Globus pallidus (tissue), 1 donor: Measurements from ENCODE around the gene EFCAB6.

Experiments
- DNase-seq: peaks from one replicate; pipeline ENCODE4 v3.0.0-alpha.2; 2015; ENCODE audit warnings: low spot score

Gene EFCAB6

DNA sequence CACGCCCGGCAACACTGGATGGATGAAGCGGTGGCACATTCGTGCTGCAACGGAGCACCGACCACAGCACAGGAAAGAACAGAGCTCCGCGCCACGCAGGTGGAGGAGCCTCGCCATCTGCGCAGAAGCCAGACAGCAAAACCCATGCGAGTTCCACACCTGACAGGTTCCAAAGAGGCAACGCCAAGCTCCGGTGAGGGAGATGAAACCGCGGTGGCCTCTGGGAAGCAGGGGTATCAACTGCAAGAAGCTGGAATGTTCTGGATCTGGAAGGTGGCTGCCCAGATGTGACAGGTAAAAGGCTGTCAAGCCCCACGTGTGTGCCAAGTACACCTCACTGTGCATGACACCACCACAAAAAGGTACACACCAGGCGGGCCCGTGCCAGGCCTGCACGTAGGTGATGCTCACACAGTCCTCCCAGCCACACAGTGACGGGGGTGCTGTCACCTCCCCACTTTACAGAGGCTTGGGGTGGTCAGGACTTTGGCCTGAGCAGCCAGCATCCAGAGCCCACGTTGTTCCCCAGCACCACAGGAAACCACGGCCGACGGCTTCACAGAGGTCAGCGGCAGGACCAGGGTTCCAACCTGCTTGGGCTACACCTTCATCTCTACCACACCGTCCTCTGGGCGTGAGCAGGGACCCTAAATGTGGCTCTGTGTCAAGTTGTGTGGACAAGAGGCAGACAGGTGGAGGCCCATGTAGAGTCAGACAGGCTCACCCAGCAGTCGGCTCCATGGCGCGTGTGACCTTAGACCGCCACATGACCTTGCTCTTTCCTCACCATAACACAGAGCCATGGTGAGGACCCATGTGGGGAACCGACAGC is 19.7 kb upstream of the EFCAB6 start:
- no peak for DNase-seq

DNA sequence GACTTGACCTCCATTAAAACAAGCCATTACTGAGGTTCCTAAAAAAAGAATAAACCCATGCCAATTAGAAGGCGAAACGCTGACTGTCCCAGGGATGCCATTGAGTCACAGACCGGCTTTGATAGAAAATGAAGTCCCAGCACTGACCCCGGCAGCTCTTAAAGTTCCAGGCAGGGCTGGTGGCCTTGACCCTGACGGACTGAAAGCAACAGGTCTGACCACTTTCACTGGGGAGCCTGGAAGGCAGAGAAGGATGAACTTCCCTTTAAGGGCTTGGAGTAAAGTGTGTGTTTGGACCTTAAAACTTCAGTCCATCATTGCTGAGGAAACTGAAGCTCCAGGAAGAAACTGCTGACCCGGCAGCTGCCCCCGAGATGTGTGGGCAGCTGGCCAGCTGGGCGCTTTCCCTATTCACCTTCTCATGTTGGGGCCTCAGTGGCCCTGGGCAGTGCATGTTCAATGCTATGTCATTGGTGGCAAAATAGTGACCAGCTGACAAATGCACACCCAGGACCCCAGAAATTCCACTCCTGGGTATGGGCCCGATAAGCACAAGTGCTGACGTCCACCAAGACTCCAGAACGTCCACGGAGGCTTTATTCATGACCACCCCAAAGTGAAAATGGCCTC is 18.9 kb upstream of the EFCAB6 start:
- DNase-seq = no peak

DNA sequence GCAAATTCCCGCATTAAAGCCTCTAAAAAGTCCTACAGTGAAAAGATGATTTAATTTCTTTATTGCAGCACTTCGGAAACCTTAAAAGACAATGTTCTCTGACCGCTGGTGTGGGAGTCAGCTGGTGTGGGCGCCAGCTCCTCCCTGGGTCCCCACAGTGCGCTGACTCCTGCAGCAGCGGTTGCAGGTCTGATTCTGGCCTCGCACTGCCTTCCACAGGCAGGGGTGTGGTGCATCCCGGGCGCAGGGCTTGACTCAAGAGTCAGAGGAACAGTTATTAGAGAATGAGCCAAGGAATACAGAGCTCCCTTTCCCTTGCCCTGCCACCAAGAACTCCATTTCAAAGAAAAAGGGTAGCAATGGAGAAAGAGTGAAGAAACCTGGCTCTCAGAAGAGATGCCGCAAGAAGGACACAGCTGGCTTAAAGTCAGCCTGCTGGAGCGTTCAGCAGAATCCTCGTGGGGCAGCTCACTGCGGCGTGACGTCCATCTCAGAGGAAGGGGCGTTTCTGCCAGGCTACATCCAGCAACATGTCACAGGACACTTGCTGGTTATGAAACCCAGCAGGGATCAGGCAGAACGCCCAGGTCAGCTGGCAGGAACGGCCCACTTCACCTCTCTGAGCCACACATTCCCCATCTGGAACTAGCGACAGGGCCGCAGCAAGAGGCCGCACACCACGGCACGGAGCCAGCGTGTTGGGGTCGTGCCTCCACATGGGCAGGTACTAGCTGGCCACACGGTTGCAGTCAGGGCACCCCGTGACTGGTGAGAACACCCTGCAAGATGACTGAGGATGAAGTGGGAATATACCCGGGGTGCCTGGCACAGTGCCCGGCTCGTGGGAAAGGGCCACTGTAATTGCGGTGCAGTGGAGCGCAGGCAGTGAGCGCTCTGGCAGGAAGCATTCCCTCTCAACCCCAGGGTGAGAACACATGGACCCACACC is 18.1 kb upstream of the EFCAB6 start:
- DNase-seq = no peak

DNA sequence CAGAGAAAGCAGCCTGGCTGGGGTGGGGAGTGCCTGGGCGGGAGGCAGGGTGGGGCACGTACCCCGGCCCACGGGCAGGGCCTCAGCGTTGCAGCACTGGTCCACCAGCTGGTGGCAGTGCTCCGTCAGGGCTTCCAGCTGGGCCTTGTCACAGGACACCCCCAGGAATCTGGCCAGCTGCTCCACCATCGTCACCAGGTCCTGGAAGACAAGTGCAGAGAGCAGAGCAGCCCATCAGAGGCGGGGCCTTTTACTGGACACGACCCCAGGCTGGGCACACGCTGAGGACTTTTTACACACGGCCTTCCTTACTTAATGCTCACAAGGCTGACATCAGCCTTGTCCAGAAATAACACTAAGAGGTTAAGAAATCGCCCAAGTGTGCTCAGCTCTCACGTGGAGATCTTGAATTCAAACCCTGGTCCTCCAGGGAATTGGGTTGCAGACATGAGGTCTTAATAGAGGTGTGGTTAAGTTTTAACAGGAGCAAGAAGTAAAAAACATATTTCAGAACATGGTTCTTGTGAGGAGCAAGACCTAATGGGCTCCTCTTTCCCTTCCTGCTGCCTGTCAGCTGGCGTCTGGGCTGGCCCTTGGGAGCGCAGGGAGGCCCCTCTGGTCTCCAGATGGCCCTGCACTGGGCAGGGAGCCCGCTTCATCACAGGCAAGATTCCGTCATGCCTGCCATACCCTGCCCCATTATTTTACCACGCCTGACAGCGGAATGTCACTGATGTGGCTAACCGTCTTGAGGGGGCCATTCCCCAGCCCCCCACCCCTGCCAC is 17.1 kb upstream of the EFCAB6 start:
- DNase-seq = peak; percentile 11

DNA sequence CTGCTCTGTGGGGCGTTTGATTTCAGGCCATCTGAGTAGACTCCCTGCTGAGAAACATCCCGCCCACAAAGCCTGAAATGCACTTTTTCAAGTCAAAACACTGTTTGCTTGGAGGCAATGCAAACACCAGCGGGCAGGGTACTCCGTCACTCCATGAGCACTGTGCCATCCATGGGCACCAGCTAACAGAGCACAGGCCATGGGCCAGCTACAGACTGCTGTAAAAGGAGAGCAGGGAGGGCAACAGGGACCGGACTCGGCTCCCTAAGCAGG is 16.6 kb upstream of the EFCAB6 start:
- DNase-seq = no peak

DNA sequence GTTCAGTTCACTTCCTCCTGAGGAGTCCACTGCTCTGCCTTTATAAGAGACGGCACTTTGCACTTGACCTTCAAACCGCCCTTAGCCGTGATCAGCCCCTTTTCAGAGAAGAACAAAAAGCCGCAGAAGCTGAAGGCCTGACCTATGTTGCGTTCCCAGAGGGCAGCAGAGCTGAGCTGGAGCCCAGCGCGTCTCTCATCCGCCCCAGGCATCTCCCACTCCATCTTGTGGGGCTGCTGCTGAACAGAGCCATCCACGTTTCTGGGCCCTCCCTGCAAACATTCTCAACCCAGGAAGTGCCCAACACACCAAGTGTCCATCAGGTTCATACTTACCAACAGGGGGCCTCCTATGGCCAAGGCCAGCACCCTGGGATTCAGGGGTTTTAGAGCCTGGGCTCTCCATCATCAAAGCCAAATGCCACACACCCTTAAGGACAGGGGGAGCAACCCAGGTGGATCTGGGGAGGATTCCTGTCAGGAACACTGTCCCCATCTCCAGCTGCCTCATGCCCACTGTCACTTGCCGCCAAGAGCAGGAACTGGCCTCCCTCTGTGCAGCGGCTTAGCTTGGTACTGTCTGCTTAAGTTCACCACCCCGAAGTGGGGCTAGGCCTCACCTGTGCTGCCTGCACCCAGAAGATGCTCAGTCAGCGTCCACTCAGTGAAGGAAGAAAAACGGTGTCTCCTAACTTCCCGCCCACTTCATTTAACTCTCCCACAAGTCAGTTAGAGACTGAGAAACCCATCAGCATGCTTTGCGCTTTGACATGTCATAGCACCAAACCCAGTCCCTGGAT is 16.0 kb upstream of the EFCAB6 start:
- no peak for DNase-seq

DNA sequence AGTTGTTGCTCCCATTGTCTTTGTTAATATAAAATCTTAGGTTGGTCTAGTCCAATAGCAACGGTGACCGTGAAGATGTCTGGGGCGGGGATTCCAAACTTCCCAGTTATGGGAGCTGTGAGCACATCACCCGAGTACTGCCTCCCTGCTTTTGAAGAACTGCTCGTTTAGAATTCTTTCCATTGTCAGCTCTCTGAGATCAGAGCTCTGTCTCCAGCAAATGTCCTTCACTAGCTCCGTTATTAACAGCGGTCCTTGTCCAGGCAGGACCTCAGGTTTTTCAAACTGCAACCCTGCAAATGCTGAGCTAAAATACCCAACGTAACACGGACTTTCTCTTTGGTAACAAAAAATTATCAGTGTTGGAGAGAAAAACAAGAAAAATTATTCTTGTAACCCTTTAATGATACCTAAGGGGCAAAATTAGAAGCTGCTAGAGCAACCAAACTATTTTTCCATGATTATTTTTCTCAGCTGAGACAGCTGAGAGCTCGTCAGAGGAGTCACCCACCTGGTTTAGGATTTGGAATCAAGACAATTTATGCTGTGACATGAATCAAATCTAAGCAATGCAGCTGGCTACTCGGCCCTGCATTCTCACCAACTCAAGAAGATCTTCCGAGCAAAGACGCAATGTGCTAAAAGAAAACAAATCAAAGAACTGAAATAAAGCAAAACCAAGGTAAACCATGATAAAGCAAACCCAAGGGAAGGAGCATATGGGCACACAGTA is 15.1 kb upstream of the EFCAB6 start:
- DNase-seq = no peak

DNA sequence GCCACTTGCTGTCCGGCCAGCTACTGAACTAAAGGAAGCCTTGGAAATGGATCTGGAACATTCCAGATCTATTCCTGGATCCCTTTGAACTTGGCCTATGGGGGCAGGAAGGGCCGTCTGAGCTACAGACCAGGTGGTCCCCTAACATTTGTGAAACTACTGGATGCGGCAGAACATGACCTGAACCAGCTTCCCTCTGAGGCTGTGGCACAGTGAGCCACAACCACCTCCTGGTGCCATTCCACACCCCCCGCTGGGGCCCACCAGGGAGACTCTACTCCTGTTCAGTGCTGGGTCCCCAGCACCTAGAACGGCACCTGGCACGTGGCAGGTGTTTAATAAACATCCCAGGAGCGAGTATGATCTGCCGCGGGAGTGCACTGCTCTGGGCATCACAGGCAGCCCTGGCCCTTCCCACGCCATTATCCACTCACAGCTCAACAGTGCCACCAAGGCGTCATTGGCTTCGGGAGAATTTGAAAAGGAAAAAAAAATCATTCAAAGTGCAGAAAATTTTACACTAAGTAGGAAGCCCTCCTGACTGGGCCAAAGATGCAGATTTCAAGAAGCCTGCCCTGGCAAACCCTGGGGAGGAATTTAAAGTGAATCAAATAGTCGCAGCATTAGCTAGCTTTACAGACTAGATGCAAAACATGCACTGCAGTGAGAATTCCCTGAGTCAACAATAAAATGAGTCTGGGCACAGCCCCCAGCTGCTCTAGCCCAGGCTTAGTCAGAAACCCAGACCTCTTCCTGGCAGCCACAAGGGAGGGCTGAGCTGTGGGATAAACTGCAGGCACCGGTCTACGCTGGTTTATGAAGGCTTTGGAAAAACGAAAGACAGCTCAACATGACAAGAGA is 14.3 kb upstream of the EFCAB6 start:
- peak; percentile 31 for DNase-seq

DNA sequence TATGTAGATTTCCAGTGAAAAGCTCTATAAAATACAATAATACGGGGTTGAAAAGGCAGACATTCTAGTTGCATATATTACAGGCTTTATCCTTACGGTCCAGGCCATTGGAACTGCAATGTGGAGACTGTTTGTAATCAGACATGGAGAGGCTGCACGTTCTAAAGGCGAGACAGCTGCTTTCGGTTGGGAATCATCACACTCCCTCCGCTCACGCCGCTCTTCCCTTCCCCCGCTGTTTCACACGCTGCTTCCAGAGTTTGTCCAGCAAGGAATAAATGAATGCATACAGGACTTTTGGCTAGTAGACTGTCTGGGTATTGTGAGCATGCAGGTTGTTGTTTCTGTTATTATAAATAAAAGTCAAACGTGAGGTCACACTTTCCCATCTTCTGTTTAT is 13.5 kb upstream of the EFCAB6 start:
- no peak for DNase-seq

DNA sequence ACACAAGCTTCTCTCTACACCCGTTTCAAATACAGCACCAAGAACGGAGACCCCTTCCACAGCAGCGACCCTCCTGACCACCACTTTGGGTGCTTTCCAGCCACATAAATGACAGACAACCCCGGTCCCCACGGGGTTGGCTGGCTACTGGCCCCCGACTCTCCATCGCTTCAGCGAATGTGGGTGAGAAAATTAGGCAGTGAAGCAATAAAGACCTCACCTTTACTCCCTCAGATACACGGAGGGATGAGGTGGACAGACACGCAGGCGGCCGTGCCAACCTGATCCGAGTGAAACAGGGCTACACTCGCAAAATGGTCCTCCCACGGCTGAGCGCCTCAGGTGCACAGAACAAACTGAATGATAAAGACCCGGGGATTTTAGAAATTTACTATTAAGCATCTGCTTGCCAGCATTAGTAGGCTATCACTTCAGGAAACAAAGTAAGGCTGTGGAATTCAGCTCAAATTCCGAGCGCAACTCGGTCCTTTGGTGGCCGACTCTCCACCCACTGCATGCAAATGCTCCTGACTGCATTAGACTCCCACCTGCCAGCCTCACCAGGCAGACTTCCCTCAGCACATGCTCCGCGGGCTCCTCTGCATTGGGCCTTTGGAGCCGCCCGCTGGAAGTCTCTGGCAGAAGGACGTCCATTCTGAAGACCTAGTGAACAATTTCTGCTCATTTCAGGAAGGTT is 12.8 kb upstream of the EFCAB6 start:
- DNase-seq = no peak

DNA sequence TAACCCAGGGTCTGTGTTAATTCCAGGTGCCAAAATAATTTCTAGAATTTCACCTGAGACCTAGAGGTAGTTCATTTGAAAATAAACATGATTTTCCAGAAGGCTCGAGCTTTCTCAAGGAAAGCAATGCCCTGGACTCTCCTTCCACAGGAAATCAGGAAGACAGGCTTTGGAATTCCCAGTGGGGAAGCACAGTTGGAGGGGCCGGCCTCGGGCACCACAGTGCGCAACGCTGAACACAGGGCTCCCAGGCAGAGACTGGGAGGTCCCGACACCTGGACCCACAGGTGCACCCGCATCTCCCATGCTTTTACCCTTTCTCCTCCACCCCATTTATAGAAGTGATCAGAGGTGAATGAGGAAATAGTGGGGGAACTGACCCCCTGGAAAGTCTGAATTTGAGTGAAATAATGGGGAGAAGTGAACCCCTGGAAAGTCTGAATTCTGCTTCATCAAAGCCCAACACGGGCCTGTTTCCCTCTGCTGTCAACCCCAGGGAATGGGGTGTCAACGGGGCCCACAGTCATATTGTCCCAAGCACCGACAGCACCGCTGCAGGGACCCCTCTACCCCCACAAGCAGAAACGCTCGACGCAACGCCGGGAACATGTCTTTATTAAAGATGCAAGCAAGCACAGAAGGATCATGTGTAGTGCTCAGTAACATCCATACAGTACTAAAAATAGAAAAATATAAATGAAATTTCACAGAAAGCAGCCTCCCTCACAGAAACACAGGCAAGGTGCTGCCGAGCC is 12.0 kb upstream of the EFCAB6 start:
- DNase-seq = no peak

DNA sequence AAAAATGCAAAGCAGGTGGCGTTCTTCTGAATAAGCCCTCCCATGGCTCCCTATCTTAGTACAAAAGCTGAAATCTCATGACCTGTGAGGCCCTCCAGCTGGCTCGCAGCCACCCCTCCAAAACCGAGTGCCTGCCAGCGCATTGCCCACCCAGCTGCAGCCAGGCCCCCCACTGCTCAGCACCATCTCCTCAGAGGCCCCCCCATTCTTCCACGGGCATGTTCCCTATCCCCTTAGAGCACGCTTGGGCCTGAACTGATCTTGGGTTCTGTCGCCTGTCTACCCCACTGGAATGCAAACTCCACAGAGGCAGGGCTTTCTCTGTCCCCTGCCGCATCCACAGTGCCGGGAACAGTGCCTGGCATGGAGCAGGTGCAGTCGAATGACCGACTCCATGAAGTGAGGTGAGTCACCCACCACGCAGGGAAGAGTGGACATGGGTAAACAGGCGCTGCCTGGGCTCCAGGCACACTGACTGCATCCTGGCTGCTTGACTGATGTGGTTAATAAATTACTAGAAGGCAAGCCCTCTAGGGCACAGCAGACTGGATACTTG is 11.3 kb upstream of the EFCAB6 start:
- no peak for DNase-seq

DNA sequence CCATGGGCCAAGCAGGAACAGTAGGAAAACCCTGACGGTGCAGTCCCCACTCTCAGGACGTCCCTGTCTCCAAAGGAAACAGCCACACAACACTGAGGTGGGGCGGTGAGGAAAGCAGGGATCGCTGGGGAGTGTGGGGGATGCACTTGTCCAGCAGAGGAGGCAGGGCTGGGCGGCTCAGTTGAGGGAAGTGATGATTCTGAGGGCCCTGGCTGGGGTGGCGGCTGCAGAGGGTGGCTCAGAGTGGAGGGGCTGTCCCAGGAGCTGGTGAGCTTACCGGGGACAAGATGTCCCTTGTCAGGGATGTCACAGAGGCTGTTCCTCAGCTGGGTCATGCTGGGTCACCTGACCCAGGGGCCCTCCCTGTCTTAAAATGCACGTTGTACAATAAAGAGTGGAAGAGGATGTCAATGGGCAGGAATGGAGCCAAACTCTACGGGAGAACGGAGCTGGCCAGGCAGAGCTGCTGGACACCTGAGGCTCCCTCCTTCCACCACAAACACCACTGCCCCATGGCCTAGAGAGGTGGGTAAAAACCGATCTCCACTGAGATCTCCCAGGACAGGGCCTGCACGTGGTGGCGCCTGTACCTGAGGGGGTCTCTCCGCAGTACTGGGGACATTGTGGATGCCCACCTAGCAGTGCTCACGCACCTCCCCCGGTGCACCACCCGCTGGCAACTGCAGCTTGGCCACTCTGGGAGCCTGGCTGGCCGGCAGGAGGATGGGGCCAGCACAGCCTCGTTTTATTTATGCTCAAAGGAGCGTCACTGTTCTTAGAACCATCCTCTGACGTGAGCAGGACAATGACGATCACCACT is 9.7 kb upstream of the EFCAB6 start:
- DNase-seq = no peak

DNA sequence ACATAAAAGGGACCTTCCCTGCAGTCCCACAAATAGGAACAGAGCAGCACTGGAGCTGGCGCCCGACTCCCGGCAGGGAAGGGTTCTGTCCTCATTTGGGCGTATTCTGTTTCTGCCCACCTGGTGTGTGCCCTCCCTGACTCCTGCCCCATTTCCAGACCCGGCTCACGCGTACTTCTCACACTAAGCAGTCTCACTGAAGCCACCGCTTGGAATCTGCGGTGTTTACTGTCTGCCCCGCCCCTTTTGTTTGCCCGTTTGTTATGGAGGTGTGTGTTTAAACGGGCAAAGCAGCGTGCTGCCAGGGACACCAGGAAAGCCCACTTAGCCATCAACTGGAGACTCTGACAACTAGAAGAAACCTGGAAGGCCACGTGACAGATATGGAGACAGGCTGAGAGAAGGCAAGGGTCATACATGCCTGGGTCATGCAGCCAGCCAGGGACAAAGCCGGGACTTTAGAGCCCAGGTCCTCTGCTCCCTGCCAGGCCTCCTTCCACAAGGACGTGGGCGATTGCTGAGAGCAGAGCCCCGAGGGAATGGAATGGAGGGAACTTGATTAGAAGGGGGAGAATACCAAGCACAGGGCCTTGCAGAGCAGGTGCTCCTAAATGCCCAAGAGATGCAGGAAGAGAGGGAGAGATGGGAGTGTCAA is 8.7 kb upstream of the EFCAB6 start:
- DNase-seq = no peak

DNA sequence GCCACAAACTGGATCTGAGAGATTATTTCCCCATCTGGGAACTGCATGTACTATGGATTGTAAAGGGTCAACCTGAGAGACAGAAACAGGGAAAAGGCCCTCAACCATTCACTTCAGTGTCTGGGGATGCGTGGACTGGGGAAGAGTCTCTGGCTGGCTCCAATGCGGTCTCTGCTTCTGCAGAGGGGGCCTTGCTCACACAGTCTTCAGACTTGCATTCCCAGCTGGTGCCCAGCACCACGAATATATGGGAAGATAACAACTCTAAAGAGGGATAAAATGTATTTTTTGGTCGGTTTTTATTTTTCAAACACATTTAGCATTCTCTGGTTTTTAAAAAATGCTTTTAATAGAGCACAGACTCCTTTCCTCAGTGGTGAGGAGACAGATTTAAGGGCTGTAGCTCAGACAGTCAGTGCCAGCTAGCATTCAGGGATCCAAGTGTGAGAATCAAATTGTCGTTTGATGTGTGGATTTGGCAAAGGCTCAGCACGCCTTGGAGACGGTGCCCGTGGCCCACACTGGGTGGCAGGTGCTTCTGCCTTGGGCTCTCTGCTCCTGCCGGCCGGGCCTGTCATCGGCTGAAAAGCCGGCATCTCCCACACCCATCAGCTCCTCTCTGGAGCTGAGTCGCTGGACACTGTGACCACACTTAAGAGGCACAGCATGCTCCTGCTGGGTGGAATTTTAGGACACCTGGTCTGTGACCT is 8.0 kb upstream of the EFCAB6 start:
- no peak for DNase-seq

DNA sequence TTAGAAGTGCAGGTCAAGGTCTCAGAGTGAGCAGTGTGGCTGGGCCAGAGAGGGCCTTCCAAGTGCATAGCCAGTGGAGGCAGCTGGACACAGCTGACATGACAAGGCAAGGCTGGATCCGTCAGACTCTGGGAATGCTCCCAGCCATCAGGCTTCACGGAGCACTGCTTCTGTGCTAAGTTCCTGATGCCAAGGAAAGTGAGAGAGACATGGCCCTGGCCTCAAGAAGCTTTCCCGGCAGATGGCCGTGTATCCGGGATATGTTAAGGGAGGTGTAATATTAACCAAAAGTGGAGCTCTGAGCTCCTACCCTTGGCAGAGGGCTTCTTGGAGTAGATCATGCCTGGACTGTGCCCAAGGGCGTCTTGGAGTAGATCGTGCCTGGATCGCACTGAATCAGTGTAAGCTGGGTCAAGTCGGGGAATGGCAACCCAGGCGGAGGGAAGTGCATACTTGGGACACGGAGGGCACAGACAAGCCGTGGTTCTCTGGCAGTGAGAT is 7.4 kb upstream of the EFCAB6 start:
- no peak for DNase-seq
